Fibroblast of mammary gland (primary cell): ENCODE measurements around the gene DLG2.

ENCODE experiments used
- DNase-seq: peaks from one replicate; pipeline ENCODE4 v3.0.0-alpha.2; 2010; ENCODE audit warnings: low read depth
- H3K4me3 ChIP-seq: 2 replicates; pipeline ENCODE4 v1.5.1; 2011; ENCODE audit warnings: low read depth, mild to moderate bottlenecking, low read length, moderate library complexity; ENCODE audit not compliant: control insufficient read depth
- CTCF ChIP-seq: conservative IDR thresholded peaks from 2 replicates; pipeline ENCODE4 v1.5.1; 2011; ENCODE audit warnings: low read depth, low read length, inconsistent platforms; ENCODE audit not compliant: control insufficient read depth, insufficient read depth

The DLG2 gene

GRCh38 chr11:84541731-84542340, 1085.3 kb downstream of the DLG2 start:
- peak; percentile 85 for DNase-seq
- no peak overlapping the region for H3K4me3 ChIP-seq
- no peak for TF ChIP-seq CTCF

- DNase-seq, result no peak
Measured at GRCh38 chr11:84536456-84536855, 1090.7 kb downstream of the DLG2 start.

GRCh38 chr11:84532364-84532763, 1094.8 kb downstream of the DLG2 start:
- no peak overlapping the region for H3K4me3 ChIP-seq
- no peak for DNase-seq
- TF ChIP-seq CTCF, result no peak

More at GRCh38 chr11:84536456-84536855, 1090.7 kb downstream of the DLG2 start:
- no peak overlapping the region for H3K4me3 ChIP-seq
- TF ChIP-seq CTCF, result no peak

- H3K4me3 ChIP-seq, result no peak overlapping the region
- no peak for DNase-seq
- peak; percentile 3 for TF ChIP-seq CTCF
Measured at GRCh38 chr11:84526250-84526649, 1100.9 kb downstream of the DLG2 start.

GRCh38 chr11:84524422-84525051, 1102.6 kb downstream of the DLG2 start:
- DNase-seq, result peak; percentile 65
- TF ChIP-seq CTCF, result peak; percentile 79
- H3K4me3 ChIP-seq, result no peak overlapping the region

- peak; percentile 69 for DNase-seq
- no peak for TF ChIP-seq CTCF
Measured at GRCh38 chr11:84522331-84522730, 1104.8 kb downstream of the DLG2 start.

More at GRCh38 chr11:84522331-84522730, 1104.8 kb downstream of the DLG2 start:
- H3K4me3 ChIP-seq, result no peak overlapping the region
